Kidney epithelial cell (primary cell): Measurements from ENCODE around the gene GPR157. TPM values are rescaled to one million over a fixed set of nuclear protein-coding genes. Genes with fewer than 3 reads are reported as not detected.

ENCODE experiments used
- DNase-seq: peaks from one replicate; pipeline ENCODE4 v3.0.0-alpha.2; 2010; ENCODE audit warnings: low read depth
- H3K27me3 ChIP-seq: 2 replicates; pipeline ENCODE4 v1.6.0; 2011; ENCODE audit warnings: low read length; ENCODE audit not compliant: control insufficient read depth, insufficient read depth
- H3K36me3 ChIP-seq: 2 replicates; pipeline ENCODE4 v1.5.1; 2011; ENCODE audit warnings: low read length; ENCODE audit not compliant: control insufficient read depth, insufficient read depth
- H3K4me3 ChIP-seq: 2 replicates; pipeline ENCODE4 v1.5.1; 2011; ENCODE audit warnings: low read depth, mild to moderate bottlenecking, control low read depth, low read length
- total RNA-seq: library from RNA; depleted of rRNA; stranded (reverse); fragments of >200 nt; gene quantifications from 2 replicates; pipeline ENCODE4 v1.2.3, GENCODE V29; 2015
- TF ChIP-seq, protein P1 (sequence below): IDR thresholded peaks from 2 replicates; pipeline ENCODE4 v1.5.1; 2011; ENCODE audit warnings: mild to moderate bottlenecking, moderate library complexity, low read length, control low read depth, inconsistent platforms; ENCODE audit not compliant: insufficient read depth, poor library complexity, severe bottlenecking

The GPR157 gene
- total RNA-seq, 1 donor from 2014 or later = 6.4 TPM

DNA sequence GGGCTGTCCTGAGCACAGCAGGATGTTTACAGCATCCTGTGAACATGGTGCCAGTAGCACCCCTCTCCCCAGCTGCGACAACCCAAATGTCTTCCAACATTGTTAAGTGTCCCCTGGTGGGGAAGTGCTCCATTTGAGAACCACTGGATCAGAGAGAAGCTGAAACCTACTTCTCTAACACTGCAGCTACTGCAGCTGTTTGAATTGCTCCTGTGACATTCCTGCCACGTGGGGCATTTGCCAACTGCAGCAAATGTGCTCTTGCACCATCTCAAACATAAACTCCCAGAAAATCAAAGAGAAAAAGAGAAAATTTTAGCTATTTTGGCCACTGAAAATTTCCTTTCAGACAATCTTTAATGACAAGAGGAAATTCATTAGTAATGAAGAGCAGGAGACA lies 70.4 kb downstream of the GPR157 start:
- no peaks in the 10 kb centered on the region for H3K36me3 ChIP-seq
- no peaks in the 10 kb centered on the region for H3K27me3 ChIP-seq
- TF ChIP-seq, protein P1, sequence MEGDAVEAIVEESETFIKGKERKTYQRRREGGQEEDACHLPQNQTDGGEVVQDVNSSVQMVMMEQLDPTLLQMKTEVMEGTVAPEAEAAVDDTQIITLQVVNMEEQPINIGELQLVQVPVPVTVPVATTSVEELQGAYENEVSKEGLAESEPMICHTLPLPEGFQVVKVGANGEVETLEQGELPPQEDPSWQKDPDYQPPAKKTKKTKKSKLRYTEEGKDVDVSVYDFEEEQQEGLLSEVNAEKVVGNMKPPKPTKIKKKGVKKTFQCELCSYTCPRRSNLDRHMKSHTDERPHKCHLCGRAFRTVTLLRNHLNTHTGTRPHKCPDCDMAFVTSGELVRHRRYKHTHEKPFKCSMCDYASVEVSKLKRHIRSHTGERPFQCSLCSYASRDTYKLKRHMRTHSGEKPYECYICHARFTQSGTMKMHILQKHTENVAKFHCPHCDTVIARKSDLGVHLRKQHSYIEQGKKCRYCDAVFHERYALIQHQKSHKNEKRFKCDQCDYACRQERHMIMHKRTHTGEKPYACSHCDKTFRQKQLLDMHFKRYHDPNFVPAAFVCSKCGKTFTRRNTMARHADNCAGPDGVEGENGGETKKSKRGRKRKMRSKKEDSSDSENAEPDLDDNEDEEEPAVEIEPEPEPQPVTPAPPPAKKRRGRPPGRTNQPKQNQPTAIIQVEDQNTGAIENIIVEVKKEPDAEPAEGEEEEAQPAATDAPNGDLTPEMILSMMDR = peak; percentile 33
- DNase-seq = no peak
- H3K4me3 ChIP-seq = no peak overlapping the region

DNA sequence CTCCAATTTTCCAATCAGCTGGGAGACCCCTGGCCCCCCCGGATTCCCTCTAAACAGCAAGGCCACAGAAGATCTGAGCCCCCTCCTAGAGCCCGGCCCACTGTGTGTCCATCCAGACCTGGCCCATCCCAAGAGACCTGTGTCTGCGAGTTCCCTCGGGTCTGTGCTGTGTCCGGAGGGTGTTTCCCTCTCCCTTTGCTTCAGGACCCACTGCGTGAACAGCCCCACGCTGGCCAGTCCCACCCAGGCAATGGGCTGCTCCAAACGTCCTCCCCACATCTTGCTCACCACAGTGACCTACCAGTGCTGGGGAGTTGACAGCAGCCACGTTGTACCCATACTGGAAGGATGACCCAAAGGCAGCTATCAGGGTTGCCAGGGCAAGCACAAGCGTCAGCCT lies 71.1 kb downstream of the GPR157 start:
- TF ChIP-seq, protein P1 = no peak
- no peak overlapping the region for H3K4me3 ChIP-seq
- H3K36me3 ChIP-seq = no peaks in the 10 kb centered on the region
- no peak for DNase-seq
- no peaks in the 10 kb centered on the region for H3K27me3 ChIP-seq

DNA sequence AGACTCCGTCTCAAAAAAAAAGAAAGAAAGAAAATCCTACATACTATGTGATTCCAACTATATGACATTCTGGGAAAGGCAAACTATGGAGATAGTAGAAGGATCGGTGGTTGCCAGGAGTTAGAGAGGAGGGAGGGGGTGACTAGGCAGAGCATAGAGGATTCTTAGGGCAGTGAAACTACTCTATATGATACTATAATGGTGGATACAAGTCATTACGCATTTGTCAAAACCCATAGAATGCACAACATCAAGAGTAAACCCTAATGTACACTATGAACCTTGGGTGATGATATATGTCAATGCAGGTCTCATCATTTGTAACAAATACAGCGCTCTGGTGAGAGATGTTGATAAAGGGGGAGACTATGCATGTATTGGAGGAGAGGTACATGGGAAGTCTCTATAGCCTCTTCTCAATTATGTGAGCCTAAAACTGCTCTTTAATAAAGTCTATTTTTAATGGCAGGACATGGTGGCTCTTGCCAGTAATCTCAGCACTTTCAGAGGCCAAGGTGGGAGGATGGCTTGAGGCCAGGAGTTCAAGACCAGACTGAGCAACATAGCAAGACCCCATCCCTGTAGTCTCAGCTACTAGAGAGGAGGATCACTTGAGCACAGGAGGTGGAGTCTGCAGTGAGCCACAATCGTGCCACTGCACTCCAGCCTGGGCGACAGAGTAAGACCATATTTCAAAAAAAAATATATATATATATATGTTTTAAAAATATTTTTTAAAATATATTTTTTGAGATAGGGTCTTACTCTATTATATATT lies 76.4 kb downstream of the GPR157 start:
- DNase-seq = no peak
- Histone ChIP-seq H3K4me3 (no peak overlapping the region), H3K36me3 (no peaks in the 10 kb centered on the region), H3K27me3 (no peaks in the 10 kb centered on the region)
- TF ChIP-seq, protein P1 = no peak

DNA sequence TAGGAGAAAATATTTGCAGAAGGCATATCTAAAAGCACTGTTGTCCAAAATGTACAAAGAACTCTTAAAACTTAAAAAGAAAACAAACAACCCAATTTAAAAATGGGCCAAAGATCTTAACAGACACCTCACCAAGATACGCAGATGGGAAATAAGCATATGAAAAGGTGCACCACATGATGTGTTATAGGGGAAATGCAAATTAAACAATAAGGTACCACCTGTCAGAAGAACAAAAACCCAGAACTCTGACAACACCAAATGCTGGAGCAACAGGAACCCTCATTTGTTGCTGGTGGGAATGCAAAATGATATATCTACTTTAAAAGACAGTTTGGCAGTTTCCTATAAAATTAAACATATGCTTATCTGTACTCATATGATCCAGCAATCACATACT lies 77.5 kb downstream of the GPR157 start:
- Histone ChIP-seq H3K36me3 (no peaks in the 10 kb centered on the region), H3K27me3 (no peaks in the 10 kb centered on the region), H3K4me3 (no peak overlapping the region)
- TF ChIP-seq, protein P1 = no peak
- no peak for DNase-seq

DNA sequence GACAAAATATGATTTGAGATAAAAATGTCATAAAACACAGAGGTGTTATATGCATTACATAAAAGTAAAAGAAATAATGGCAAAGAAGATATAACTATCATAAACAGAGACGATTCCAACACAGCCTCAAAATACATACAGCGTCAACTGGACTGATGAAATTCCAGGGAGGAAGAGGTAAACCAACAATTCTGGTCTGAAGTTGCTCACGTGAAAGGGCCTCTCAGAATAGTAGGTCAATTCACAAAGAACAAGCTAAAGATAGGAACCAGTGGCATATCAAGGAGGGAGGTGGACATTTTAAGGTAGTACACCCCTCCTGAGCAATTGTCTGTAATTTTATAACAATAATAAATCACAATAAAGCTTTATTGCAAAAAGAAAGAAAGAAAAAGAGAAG lies 78.1 kb downstream of the GPR157 start:
- Histone ChIP-seq H3K27me3 (no peaks in the 10 kb centered on the region), H3K4me3 (no peak overlapping the region), H3K36me3 (no peaks in the 10 kb centered on the region)
- DNase-seq = no peak
- TF ChIP-seq, protein P1 = no peak

Other genes starting within 250 kb of the GPR157 start
- gene CA6, start 183.2 kb downstream of the GPR157 start, total RNA-seq = not detected in 2 replicates
- gene SLC2A7, start 102.7 kb downstream of the GPR157 start, total RNA-seq = not detected in 2 replicates
- 0.07 TPM in 1 of 2 replicates, not detected in the other for gene SLC2A5, start 59.5 kb downstream of the GPR157 start, total RNA-seq
- gene H6PD, start 105.7 kb upstream of the GPR157 start, total RNA-seq = 24.4 and 26.3 TPM in 2 replicates
- gene SPSB1, start 163.8 kb upstream of the GPR157 start, total RNA-seq = 60.0 and 73.7 TPM in 2 replicates